GM21529 (cell line): ENCODE measurements around the gene PRRT2.
"Not testable (repeated sequence)": the region's sequence is repeated elsewhere in the genome, so short reads cannot be mapped to it uniquely, and the experiment has no call there.

Experiments used
- ATAC-seq: cut with Tn5 transposase; IDR thresholded peaks from one replicate; pipeline ENCODE4 v1.9.1; 2021; ENCODE audit not compliant: unreplicated experiment

The PRRT2 gene

DNA sequence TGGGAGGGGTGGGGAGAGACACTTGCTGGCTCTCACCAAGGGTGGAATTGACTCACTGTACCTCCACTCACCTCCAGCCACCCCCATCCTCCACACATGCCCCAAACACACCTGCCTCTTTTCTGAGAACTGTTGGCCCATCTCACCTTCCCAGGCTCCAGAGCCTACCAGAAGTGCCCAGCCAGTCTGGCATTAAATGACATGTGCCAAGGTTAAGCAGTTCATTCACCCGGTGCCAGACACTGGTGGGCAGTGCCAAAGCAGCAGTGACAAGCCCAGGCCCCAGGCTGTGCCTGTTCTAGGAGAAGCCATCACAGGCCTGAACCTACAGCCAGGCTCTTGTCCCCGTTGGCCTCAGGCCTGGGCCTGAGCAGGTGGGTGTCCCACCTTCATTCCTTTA lies 19.5 kb downstream of the PRRT2 start:
- ATAC-seq: no peak

DNA sequence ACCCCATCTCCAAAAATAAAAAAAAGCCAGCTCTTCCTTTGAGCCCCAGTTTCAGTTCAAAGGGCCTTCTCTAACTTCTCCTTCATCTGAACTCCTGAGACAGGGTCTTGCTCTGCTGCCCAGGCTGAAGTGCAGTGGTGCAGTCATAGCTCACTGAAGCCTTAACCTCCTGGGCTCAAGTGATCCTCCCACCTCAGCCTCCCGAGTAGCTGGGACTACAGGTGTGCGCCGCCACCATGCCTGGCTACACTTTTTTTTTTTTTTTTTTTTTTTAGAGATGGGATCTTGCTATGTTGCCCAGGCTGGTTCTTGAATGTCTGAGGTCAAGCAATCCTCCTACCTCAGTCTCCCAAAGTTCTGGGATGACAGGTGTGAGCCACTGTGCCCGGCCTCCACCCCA lies 21.2 kb downstream of the PRRT2 start:
- ATAC-seq: not testable (repeated sequence)

DNA sequence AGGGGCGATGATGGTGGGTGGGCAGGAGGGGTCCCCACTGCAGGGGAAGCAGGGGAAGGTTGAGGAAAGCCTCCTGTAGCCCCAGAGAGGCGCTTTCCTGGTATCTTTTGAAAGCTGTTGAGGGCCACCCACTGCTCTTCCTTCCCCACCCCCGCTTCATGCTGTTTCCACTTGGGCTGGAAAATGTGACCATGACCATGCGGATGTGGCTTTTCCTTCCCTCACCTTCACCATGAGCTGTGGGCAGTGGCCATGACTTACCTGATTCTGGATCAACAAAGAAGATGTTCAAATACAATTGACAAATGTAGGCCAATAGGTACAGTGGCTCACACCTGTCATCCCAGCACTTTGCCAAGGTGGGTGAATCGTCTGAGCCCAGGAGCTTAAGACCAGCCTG lies 22.1 kb downstream of the PRRT2 start:
- ATAC-seq: no peak

DNA sequence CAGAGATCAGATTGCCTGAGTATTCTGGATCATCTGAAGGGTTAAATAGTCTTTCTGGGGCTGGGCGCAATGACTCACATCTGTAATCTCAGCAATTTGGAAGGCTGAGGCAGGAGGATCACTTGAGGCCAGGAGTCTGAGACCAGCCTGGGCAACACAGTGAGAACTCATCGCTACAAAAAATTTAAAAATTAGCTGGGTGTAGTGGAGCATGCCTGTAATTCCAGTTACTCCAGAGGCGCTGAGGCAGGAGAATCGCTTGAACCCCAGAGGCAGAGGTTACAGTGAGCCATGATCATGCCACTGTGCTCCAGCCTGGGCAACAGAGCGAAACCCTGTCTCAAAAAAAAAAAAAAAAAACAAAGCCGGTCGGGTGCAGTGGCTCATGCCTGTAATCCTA lies 23.9 kb downstream of the PRRT2 start:
- ATAC-seq: no peak

DNA sequence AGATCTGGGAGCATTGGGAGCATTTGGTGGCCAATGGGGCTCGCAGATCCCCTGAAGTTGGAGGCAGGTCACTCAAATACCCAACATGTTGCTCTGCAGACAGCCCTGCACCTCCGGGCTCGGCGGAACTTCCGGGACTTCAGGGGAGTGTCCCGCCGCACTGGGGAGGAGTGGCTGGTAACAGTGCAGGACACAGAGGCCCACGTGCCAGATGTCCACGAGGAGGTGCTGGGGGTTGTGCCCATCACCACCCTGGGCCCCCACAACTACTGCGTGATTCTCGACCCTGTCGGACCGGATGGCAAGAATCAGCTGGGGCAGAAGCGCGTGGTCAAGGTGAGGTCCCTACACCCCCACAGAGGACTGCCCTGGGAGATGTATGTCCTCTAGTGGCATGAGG lies 24.6 kb downstream of the PRRT2 start:
- no peak for ATAC-seq

DNA sequence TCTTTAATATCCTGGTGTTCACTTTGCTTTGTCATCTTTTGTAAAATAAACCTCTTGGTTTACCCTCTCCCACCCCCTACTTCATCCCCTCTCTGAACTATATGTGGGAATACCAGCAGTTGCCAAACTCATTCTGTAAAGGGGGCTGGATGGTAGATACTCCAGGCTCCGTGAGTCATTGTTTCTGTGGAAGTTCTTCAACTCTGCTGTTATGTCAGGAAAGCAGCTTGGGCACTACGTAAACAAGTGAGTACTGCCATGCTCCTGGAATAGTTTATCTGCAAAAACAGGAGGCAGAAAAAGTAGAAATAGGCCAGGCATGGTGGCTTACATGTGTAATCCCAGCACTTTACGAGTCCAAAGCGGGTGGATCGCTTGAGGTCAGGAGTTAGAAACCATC lies 25.8 kb downstream of the PRRT2 start:
- no peak for ATAC-seq

GRCh38 chr16:29839822-29840221 lies 27.8 kb downstream of the PRRT2 start:
- ATAC-seq: no peak

GRCh38 chr16:29840240-29840639 lies 28.2 kb downstream of the PRRT2 start:
- ATAC-seq: no peak

- no peak for ATAC-seq
These were observed 29.6 kb downstream of the PRRT2 start for GRCh38 chr16:29841631-29842030.

- no peak for ATAC-seq
These were observed 30.8 kb downstream of the PRRT2 start for GRCh38 chr16:29842732-29843346.

- ATAC-seq: no peak
These were observed 31.9 kb downstream of the PRRT2 start for GRCh38 chr16:29843931-29844330.

DNA sequence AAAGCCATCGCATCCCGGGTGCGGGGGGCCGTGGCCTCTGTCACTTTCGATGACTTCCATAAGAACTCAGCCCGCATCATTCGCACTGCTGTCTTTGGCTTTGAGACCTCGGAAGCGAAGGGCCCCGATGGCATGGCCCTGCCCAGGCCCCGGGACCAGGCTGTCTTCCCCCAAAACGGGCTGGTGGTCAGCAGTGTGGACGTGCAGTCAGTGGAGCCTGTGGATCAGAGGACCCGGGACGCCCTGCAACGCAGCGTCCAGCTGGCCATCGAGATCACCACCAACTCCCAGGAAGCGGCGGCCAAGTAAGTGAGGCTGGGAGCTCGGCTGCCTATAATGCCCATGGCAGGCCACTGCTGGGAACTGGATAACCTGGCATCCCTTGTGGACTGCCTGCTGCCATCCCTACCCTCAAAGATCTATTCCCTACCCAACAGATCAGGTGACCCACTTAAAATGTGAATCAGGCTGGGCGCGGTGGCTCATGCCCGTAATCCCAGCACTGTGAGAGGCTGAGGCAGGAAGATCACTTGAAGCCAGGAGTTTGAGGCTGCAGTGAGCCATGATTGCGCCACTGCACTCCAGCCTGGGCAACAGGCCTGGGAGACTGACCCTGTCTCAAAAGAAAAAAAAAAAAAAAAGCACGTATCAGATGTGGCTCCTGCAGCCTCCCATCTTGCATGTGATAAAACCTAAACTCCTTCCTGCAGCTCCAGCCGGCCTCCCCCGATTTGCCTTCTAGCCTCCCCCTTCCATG lies 32.8 kb downstream of the PRRT2 start:
- ATAC-seq: no peak

- no peak for ATAC-seq
These were observed 33.7 kb downstream of the PRRT2 start for GRCh38 chr16:29845656-29846055.

GRCh38 chr16:29848420-29849297 lies 36.7 kb downstream of the PRRT2 start:
- ATAC-seq: peak; percentile 45

GRCh38 chr16:29849505-29849904 lies 37.5 kb downstream of the PRRT2 start:
- ATAC-seq: no peak

DNA sequence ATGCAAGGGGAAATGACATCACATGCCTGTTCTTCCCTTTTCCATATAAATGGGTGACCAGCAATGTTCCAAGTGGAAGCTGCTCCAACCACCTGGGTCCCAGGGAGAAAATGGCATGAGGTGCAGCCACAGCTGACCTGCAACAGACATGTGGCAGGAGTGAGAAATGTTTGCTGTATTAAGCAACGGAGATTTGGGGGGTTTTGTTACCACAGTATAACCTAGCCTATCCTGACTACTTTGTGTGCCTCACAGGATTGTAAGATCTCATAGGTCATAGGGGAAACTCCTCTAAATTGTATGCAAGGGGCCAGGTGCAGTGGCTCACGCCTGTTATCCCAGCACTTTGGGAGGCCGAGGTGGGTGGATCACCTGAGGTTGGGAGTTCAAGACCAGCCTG lies 39.0 kb downstream of the PRRT2 start:
- no peak for ATAC-seq

- ATAC-seq: no peak
These were observed 40.7 kb downstream of the PRRT2 start for GRCh38 chr16:29852654-29853053.

- no peak for ATAC-seq
These were observed 42.6 kb downstream of the PRRT2 start for GRCh38 chr16:29854520-29855100.

GRCh38 chr16:29857133-29857760 lies 45.3 kb downstream of the PRRT2 start:
- no peak for ATAC-seq

- ATAC-seq: no peak
These were observed 46.3 kb downstream of the PRRT2 start for GRCh38 chr16:29858149-29858849.
